Uterus (tissue), 4 donors: ENCODE results near the gene PMEPA1. TPM values are rescaled to one million over a fixed set of nuclear protein-coding genes. Genes with fewer than 3 reads are reported as not detected.
A peak's percentile ranks its signal among the peaks of the same experiment; 100 is the strongest.

Source experiments
- DNase-seq, 2 donors: peaks; one replicate each; pipeline ENCODE4 v3.0.0-alpha.2; 2019 to 2020
- H3K27ac ChIP-seq, 2 donors: fragments of 200-600 bp; sonication (generic); 1 replicate in 1 of 2; 2 replicates in 1 of 2; pipeline ENCODE4 v1.5.1; 2016 to 2018
- H3K27me3 ChIP-seq, 2 donors: fragments of 200-600 bp; sonication (generic); one replicate each; pipeline ENCODE4 v1.5.1; 2018 to 2019; ENCODE audit warnings: control low read depth in 1 of 2
- H3K36me3 ChIP-seq, 2 donors: fragments of 200-600 bp; sonication (generic); one replicate each; pipeline ENCODE4 v1.5.1; 2019; ENCODE audit warnings: control low read depth in 1 of 2
- H3K4me1 ChIP-seq, 2 donors: fragments of 200-600 bp; sonication (generic); one replicate each; pipeline ENCODE4 v1.5.1; 2018 to 2019; ENCODE audit warnings: control low read depth in 1 of 2
- H3K4me3 ChIP-seq, 2 donors: fragments of 200-600 bp; sonication (generic); 1 replicate in 1 of 2; 2 replicates in 1 of 2; pipeline ENCODE4 v1.5.1; 2018 to 2019; ENCODE audit warnings: mild to moderate bottlenecking in 1 of 2
- H3K9me3 ChIP-seq, 2 donors: fragments of 200-600 bp; sonication (generic); one replicate each; pipeline ENCODE4 v1.5.1; 2019; ENCODE audit warnings: control low read depth in 1 of 2
- POLR2A ChIP-seq, 2 donors: fragments of 450-650 bp; IDR thresholded peaks; one replicate each; pipeline ENCODE4 v1.6.1; 2016; ENCODE audit warnings: antibody characterized with exemption in 2 of 2, mild to moderate bottlenecking in 1 of 2, moderate library complexity in 1 of 2
- intact Hi-C: fragments of 100-400 bp; cut with DNase I; formaldehyde crosslinking; loops from one replicate; pipeline ENCODE4 v1.15.1; 2023; ENCODE audit warnings: low total_unique reads
- total RNA-seq, 4 donors: library from RNA; depleted of rRNA in 3 of 4; stranded (reverse); fragments of >200 nt in 3 of 4; gene quantifications; one replicate each; pipeline versions ENCODE4 v1.1.0 to v1.2.4, GENCODE V29; 2014 to 2023
- TF ChIP-seq, protein P1 (sequence below), 4 experiments: fragments of 200-600 bp in 2 of 4; fragments of 450-650 bp in 2 of 4; sonication (generic) in 2 of 4; IDR thresholded peaks; one replicate each; pipeline ENCODE4 v1.5.1; 2016 to 2019; ENCODE audit warnings: antibody characterized with exemption in 4 of 4, mild to moderate bottlenecking in 2 of 4, moderate library complexity in 1 of 4
- donor health status: DM: yes; HTN: yes; CAD: no.

Gene PMEPA1
- total RNA-seq, 4 donors from 2014 or later = 5.6 to 51.9 (median 33.5) TPM

DNA sequence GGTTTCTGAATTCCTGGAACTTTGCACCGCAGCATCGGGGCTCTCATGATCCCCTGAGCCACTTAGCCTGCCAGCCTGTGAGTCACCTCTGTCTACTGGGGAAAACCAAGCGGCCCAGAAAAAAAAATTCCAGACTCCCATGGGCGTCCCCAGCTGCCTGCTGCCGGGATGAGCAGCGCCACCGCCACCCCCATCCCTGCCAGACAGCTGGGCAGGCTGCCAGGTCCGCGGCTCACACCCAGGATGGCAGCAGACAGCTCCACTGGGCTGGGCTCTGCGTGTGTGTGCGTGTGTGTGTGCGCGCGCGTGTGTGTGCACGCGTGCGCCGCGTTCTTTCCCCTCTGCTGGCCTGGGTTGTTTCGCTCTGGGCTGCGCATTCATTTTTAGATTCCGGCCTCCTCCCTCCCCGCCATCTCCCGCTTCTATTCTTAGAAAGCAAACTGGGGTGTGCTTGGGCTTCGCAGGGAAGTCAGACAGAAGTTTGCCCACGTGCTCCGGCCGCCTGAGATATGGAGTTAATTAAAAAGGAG, 38.9 kb upstream of the PMEPA1 start:
- peak in 1 of 2 donors; percentile 18 for TF ChIP-seq POLR2A (IDR thresholded peaks at IDR 0.05)
- TF ChIP-seq, protein P1, sequence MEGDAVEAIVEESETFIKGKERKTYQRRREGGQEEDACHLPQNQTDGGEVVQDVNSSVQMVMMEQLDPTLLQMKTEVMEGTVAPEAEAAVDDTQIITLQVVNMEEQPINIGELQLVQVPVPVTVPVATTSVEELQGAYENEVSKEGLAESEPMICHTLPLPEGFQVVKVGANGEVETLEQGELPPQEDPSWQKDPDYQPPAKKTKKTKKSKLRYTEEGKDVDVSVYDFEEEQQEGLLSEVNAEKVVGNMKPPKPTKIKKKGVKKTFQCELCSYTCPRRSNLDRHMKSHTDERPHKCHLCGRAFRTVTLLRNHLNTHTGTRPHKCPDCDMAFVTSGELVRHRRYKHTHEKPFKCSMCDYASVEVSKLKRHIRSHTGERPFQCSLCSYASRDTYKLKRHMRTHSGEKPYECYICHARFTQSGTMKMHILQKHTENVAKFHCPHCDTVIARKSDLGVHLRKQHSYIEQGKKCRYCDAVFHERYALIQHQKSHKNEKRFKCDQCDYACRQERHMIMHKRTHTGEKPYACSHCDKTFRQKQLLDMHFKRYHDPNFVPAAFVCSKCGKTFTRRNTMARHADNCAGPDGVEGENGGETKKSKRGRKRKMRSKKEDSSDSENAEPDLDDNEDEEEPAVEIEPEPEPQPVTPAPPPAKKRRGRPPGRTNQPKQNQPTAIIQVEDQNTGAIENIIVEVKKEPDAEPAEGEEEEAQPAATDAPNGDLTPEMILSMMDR (IDR thresholded peaks at IDR 0.05) = no peak
- no peaks in the 10 kb centered on the region for H3K27me3 ChIP-seq
- peaks cover 0 to 19% of the 10 kb centered on the region in 2 donors for H3K4me1 ChIP-seq
- H3K9me3 ChIP-seq = no peaks in the 10 kb centered on the region
- H3K27ac ChIP-seq = peak overlapping the region; percentile 78 to 80
- DNase-seq = peak; percentile 72 to 73
- peak overlapping the region; percentile 29 to 39 for H3K4me3 ChIP-seq
- intact Hi-C loops = no loop called here
- no peaks in the 10 kb centered on the region for H3K36me3 ChIP-seq

DNA sequence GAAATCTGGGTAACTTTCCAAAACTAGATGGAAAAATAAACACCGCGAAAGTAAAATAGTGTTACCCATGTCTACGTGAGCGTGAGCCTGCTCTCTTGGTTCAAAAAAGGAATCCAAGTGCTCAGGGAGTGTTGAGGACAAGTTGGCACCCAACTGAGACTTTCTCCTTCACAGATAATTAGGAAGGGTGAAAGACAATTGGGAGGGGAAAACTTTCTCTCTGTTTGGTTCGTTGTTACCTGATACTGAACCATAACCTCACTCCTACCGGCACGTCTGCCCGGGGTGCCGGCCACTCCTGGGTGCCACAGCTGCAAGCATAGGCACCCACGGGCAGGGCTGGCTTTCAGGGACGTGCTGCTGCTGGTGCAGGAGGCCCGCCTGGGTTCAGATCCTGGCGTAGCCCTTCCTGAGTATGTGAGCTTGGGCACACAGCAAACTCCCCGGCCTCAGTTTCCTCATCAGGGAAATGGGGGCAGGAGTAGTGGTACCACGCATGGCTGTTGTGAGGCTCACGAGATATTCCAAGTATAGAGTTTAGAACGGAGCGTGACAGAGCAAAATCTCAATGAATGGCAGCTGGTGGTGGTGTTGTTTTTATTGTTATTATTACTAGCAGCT, 38.2 kb upstream of the PMEPA1 start:
- intact Hi-C loops = no loop called here
- DNase-seq = peak in 1 of 2 donors; percentile 19

DNA sequence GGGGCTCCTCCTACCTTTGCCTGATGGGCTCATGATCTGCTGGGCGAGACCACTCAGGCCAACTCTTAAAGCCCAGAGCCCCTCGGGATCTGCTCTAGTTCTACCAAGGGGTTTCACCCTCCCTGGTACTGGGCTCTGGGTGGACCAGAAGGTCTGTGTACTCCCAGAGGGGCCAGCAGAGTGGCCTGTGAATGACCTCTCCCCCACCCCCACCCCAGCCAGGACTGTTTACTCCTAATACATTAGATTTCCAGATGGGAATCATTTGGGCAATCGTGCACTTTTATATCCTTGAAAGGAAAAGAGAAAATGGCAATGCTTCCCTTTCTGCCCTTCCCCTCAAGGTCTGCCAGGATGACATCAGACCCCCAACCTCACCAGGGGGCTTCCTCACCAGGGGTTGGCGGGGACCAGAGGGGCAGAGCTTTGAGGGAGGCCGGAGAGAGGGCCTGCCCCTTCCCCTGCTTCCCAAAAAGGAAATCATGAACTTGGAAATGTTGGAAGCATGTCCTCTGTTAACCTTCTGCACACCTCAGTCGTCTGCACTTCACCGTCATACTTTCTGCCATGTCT, 37.1 kb upstream of the PMEPA1 start:
- intact Hi-C loops = no loop called here
- no peak for TF ChIP-seq POLR2A (IDR thresholded peaks at IDR 0.05)
- TF ChIP-seq, protein P1 (IDR thresholded peaks at IDR 0.05) = no peak

More for the DNA sequence above, 38.2 kb upstream of the PMEPA1 start:
- TF ChIP-seq, protein P1 (IDR thresholded peaks at IDR 0.05) = no peak
- TF ChIP-seq POLR2A (IDR thresholded peaks at IDR 0.05) = no peak
- Histone ChIP-seq H3K9me3 (no peaks in the 10 kb centered on the region), H3K27ac (peak overlapping the region; percentile 78 to 80), H3K36me3 (no peaks in the 10 kb centered on the region), H3K4me3 (no peak overlapping the region), H3K27me3 (no peaks in the 10 kb centered on the region), H3K4me1 (peaks cover 0 to 17% of the 10 kb centered on the region in 2 donors)

DNA sequence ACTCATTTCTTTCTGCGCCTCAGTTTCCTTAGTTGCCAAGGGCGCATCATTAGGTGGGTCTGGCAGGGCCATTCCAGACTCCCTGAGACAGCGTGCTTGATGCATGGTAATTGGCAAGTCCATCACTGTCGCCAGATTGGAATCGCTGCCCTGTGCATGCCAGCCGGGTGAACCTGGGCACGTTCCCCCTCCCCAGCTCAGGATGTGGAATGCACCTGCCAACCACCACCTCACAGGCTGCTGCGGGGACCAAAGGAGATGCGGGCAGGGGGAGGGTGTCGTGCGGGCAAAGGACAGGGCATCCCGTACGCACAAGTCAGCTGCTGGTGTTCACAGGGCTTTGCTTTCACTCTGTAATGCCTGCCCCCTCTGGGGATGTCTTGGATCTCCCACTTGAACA, 36.4 kb upstream of the PMEPA1 start:
- no peaks in the 10 kb centered on the region for H3K9me3 ChIP-seq
- peaks cover 0 to 17% of the 10 kb centered on the region in 2 donors for H3K4me1 ChIP-seq
- H3K36me3 ChIP-seq = no peaks in the 10 kb centered on the region
- no peak for DNase-seq
- intact Hi-C loops = no loop called here
- TF ChIP-seq, protein P1 (IDR thresholded peaks at IDR 0.05) = no peak
- no peak overlapping the region for H3K4me3 ChIP-seq
- H3K27ac ChIP-seq = no peak overlapping the region
- no peaks in the 10 kb centered on the region for H3K27me3 ChIP-seq

More for the DNA sequence above, 37.1 kb upstream of the PMEPA1 start:
- peaks cover 0 to 17% of the 10 kb centered on the region in 2 donors for H3K4me1 ChIP-seq
- no peaks in the 10 kb centered on the region for H3K9me3 ChIP-seq
- no peak overlapping the region for H3K4me3 ChIP-seq
- H3K27ac ChIP-seq = no peak overlapping the region
- no peaks in the 10 kb centered on the region for H3K36me3 ChIP-seq
- no peaks in the 10 kb centered on the region for H3K27me3 ChIP-seq
- no peak for DNase-seq

DNA sequence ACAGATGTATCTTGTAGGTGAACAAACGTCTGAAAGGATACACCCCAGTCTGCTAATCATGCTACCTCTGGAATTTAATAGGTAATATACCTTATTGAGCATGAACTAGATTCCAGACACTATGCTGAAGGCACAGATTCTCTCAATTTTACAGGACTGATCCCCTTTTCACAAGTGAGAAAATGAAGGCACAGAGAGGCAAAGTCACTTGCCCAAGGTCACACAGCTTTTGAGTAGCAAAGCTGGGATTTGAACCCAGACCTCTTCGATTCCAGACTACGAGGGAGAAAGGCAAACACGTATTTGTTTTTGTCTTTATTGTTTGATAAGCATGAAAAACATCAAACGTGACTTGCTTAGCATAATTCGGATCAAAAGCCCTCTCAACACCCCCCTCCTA, 34.4 kb upstream of the PMEPA1 start:
- Histone ChIP-seq H3K36me3 (no peaks in the 10 kb centered on the region), H3K27ac (no peak overlapping the region), H3K4me3 (no peak overlapping the region), H3K9me3 (no peaks in the 10 kb centered on the region), H3K27me3 (no peaks in the 10 kb centered on the region), H3K4me1 (peaks cover 0 to 12% of the 10 kb centered on the region in 2 donors)
- intact Hi-C loops = no loop called here
- TF ChIP-seq POLR2A (IDR thresholded peaks at IDR 0.05) = no peak
- TF ChIP-seq, protein P1 (IDR thresholded peaks at IDR 0.05) = no peak
- no peak for DNase-seq
